ENCODE results near the gene PPME1.

PPME1 gene

GRCh38 chr11:74157169-74157568 lies 13.9 kb upstream of the PPME1 start:
- ChIA-PET CTCF (no interaction called here), POLR2A (no interaction called here)
- no peak for DNase-seq (ENCODE audit: extremely low spot score)
- TF ChIP-seq NFRKB (IDR thresholded peaks at IDR 0.05) = no peak
- no peak for TF ChIP-seq TARDBP (IDR thresholded peaks at IDR 0.05)
- TF ChIP-seq FOXA1 (IDR thresholded peaks at IDR 0.05) = no peak
- no peak for TF ChIP-seq PKNOX1 (IDR thresholded peaks at IDR 0.05)
- TF ChIP-seq FOXK2 (IDR thresholded peaks at IDR 0.05) = no peak
- TF ChIP-seq ELF4 (IDR thresholded peaks at IDR 0.05) = no peak
- TF ChIP-seq ZNF384 (IDR thresholded peaks at IDR 0.05) = no peak
- TF ChIP-seq SP1 (IDR thresholded peaks at IDR 0.05) = no peak

- no peak for TF ChIP-seq PKNOX1 (IDR thresholded peaks at IDR 0.05)
- no peak for TF ChIP-seq ELF4 (IDR thresholded peaks at IDR 0.05)
- no peak for TF ChIP-seq ZNF384 (IDR thresholded peaks at IDR 0.05)
- TF ChIP-seq FOXM1 (IDR thresholded peaks at IDR 0.05; ENCODE audit: borderline replicate concordance) = no peak
- TF ChIP-seq SP1 (IDR thresholded peaks at IDR 0.05) = no peak
- no peak for TF ChIP-seq L3MBTL2 (conservative IDR thresholded peaks at IDR 0.05)
- no peak for TF ChIP-seq BHLHE40 (IDR thresholded peaks at IDR 0.05; ENCODE audit: borderline replicate concordance)
- TF ChIP-seq NFRKB (IDR thresholded peaks at IDR 0.05) = no peak
- no peak for TF ChIP-seq ARNT (IDR thresholded peaks at IDR 0.05)
- no peak for TF ChIP-seq FOXK2 (IDR thresholded peaks at IDR 0.05)
- TF ChIP-seq LEF1 (IDR thresholded peaks at IDR 0.05; ENCODE audit: borderline replicate concordance) = no peak
- TF ChIP-seq TARDBP (IDR thresholded peaks at IDR 0.05) = no peak
- TF ChIP-seq HDGF (IDR thresholded peaks at IDR 0.05; ENCODE audit: borderline replicate concordance) = no peak
- no peak for TF ChIP-seq CTBP1 (IDR thresholded peaks at IDR 0.05; ENCODE audit: borderline replicate concordance)
- DNase-seq (ENCODE audit: extremely low spot score) = no peak
- ChIA-PET CTCF (no interaction called here), POLR2A (interaction anchor here (1.3 kb wide), 1 partner anchor 12 kb away, joined by 6 read pairs; the partner anchor contains the start of genes C2CD3 and PPME1)
Measured at GRCh38 chr11:74159642-74160041, 11.4 kb upstream of the PPME1 start.

- ChIA-PET CTCF (no interaction called here), POLR2A (interaction anchor here (1.0 kb wide), 1 partner anchor 8 kb away, joined by 7 read pairs; the partner anchor contains the start of genes C2CD3 and PPME1)
- DNase-seq (ENCODE audit: extremely low spot score) = no peak
- TF ChIP-seq CTBP1 (IDR thresholded peaks at IDR 0.05; ENCODE audit: borderline replicate concordance) = no peak
- TF ChIP-seq ELF4 (IDR thresholded peaks at IDR 0.05) = no peak
- no peak for TF ChIP-seq FOXA1 (IDR thresholded peaks at IDR 0.05)
- no peak for TF ChIP-seq BHLHE40 (IDR thresholded peaks at IDR 0.05; ENCODE audit: borderline replicate concordance)
- no peak for TF ChIP-seq SUZ12 (IDR thresholded peaks at IDR 0.05)
- no peak for TF ChIP-seq ZNF384 (IDR thresholded peaks at IDR 0.05)
- TF ChIP-seq ARNT (IDR thresholded peaks at IDR 0.05) = no peak
- no peak for TF ChIP-seq TARDBP (IDR thresholded peaks at IDR 0.05)
- no peak for TF ChIP-seq PKNOX1 (IDR thresholded peaks at IDR 0.05)
- TF ChIP-seq NFRKB (IDR thresholded peaks at IDR 0.05) = no peak
- TF ChIP-seq FOXM1 (IDR thresholded peaks at IDR 0.05; ENCODE audit: borderline replicate concordance) = no peak
- TF ChIP-seq SP1 (IDR thresholded peaks at IDR 0.05) = no peak
- TF ChIP-seq HDGF (IDR thresholded peaks at IDR 0.05; ENCODE audit: borderline replicate concordance) = no peak
- TF ChIP-seq L3MBTL2 (conservative IDR thresholded peaks at IDR 0.05) = no peak
- TF ChIP-seq FOXK2 (IDR thresholded peaks at IDR 0.05) = no peak
Measured at GRCh38 chr11:74162681-74163467, 8.2 kb upstream of the PPME1 start.

- CTCF ChIA-PET = no interaction called here
Measured at GRCh38 chr11:74168838-74169237, 2.3 kb upstream of the PPME1 start.

More at GRCh38 chr11:74168838-74169237, 2.3 kb upstream of the PPME1 start:
- no peak for TF ChIP-seq SUZ12 (IDR thresholded peaks at IDR 0.05)
- no peak for TF ChIP-seq TARDBP (IDR thresholded peaks at IDR 0.05)
- no peak for TF ChIP-seq PKNOX1 (IDR thresholded peaks at IDR 0.05)
- TF ChIP-seq LEF1 (IDR thresholded peaks at IDR 0.05; ENCODE audit: borderline replicate concordance) = no peak
- TF ChIP-seq FOXA1 (IDR thresholded peaks at IDR 0.05) = no peak
- TF ChIP-seq ZNF384 (IDR thresholded peaks at IDR 0.05) = no peak
- TF ChIP-seq NFRKB (IDR thresholded peaks at IDR 0.05) = no peak
- no peak for TF ChIP-seq CTBP1 (IDR thresholded peaks at IDR 0.05; ENCODE audit: borderline replicate concordance)
- no peak for TF ChIP-seq ARNT (IDR thresholded peaks at IDR 0.05)
- TF ChIP-seq SP1 (IDR thresholded peaks at IDR 0.05) = no peak
- no peak for TF ChIP-seq ELF4 (IDR thresholded peaks at IDR 0.05)
- TF ChIP-seq FOXM1 (IDR thresholded peaks at IDR 0.05; ENCODE audit: borderline replicate concordance) = no peak
- no peak for TF ChIP-seq BHLHE40 (IDR thresholded peaks at IDR 0.05; ENCODE audit: borderline replicate concordance)
- no peak for TF ChIP-seq L3MBTL2 (conservative IDR thresholded peaks at IDR 0.05)
- TF ChIP-seq FOXK2 (IDR thresholded peaks at IDR 0.05) = no peak
- TF ChIP-seq HDGF (IDR thresholded peaks at IDR 0.05; ENCODE audit: borderline replicate concordance) = no peak
- no peak for DNase-seq (ENCODE audit: extremely low spot score)
- POLR2A ChIA-PET = no interaction called here
